WERI-Rb-1 (cell line): ENCODE results near the gene TAF1C.
A peak's percentile ranks its signal among the peaks of the same experiment; 100 is the strongest.

Experiments
- DNase-seq: peaks from one replicate; pipeline ENCODE4 v3.0.0-alpha.2; 2020
- H3K27ac ChIP-seq: fragments of 250-450 bp; sonication (Bioruptor Pico); 2 replicates; pipeline ENCODE4 v1.5.1; 2020; ENCODE audit warnings: mild to moderate bottlenecking, moderate library complexity
- H3K27me3 ChIP-seq: fragments of 250-450 bp; sonication (Bioruptor Pico); 2 replicates; pipeline ENCODE4 v1.5.1; 2021; ENCODE audit warnings: mild to moderate bottlenecking, low read depth, moderate library complexity; ENCODE audit not compliant: insufficient read depth, severe bottlenecking
- H3K36me3 ChIP-seq: fragments of 250-450 bp; sonication (Bioruptor Pico); 2 replicates; pipeline ENCODE4 v1.5.1; 2020; ENCODE audit warnings: mild to moderate bottlenecking, moderate library complexity
- H3K4me3 ChIP-seq: 2 replicates; pipeline ENCODE4 v1.5.1; 2011; ENCODE audit warnings: low read depth, mild to moderate bottlenecking, control low read depth, low read length
- H3K9me3 ChIP-seq: fragments of 250-450 bp; sonication (Bioruptor Pico); 2 replicates; pipeline ENCODE4 v1.5.1; 2021; ENCODE audit warnings: mild to moderate bottlenecking, moderate library complexity; ENCODE audit not compliant: severe bottlenecking
- TF ChIP-seq, protein P1 (sequence below): IDR thresholded peaks from 2 replicates; pipeline ENCODE4 v1.5.1; 2011; ENCODE audit warnings: low read depth, mild to moderate bottlenecking, control low read depth, inconsistent platforms, low read length

The TAF1C gene, protein sequence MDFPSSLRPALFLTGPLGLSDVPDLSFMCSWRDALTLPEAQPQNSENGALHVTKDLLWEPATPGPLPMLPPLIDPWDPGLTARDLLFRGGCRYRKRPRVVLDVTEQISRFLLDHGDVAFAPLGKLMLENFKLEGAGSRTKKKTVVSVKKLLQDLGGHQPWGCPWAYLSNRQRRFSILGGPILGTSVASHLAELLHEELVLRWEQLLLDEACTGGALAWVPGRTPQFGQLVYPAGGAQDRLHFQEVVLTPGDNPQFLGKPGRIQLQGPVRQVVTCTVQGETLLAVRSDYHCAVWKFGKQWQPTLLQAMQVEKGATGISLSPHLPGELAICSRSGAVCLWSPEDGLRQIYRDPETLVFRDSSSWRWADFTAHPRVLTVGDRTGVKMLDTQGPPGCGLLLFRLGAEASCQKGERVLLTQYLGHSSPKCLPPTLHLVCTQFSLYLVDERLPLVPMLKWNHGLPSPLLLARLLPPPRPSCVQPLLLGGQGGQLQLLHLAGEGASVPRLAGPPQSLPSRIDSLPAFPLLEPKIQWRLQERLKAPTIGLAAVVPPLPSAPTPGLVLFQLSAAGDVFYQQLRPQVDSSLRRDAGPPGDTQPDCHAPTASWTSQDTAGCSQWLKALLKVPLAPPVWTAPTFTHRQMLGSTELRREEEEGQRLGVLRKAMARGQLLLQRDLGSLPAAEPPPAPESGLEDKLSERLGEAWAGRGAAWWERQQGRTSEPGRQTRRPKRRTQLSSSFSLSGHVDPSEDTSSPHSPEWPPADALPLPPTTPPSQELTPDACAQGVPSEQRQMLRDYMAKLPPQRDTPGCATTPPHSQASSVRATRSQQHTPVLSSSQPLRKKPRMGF

DNA sequence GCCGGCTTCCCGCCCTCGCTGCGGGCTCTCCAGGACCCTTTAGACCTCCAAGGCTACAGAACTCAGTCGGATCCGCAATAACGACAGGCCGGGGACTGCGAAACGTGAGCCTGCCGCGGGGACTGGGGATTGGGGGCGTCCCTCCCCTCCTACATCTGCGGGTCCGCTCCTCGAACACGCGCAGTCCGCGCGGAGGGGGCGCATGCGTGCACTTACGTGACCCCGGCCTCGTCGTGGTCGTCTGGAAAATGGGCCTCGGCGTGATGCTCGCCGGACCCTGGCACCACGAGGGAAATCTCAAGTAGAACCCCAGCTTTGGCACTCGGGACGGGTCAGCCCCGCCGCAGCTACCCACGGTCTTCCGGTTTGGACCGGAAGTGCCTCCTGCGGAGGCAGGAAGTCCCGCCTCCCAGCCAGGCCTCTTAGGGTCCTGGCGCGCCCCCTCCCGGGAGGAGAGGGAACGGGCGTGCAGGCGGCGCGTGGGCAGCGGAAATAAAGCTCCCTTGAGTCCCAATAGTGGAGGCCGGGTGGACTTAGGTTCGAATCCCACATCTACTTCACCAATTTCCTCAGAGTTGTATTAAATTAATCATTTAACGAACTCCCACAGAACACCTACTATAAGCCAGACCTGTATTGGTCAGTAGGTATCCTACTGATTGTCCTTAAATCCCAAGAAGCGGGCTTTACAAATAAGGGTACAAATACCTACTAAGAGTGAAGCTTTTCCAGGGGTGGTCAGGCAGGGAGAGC is at the start of gene TAF1C:
TSS of gene TAF1C (minus strand) at position 373 of the 753 bp plus-strand sequence. CDS start 2,069 bp downstream, outside the sequence.
- TF ChIP-seq, protein P1, sequence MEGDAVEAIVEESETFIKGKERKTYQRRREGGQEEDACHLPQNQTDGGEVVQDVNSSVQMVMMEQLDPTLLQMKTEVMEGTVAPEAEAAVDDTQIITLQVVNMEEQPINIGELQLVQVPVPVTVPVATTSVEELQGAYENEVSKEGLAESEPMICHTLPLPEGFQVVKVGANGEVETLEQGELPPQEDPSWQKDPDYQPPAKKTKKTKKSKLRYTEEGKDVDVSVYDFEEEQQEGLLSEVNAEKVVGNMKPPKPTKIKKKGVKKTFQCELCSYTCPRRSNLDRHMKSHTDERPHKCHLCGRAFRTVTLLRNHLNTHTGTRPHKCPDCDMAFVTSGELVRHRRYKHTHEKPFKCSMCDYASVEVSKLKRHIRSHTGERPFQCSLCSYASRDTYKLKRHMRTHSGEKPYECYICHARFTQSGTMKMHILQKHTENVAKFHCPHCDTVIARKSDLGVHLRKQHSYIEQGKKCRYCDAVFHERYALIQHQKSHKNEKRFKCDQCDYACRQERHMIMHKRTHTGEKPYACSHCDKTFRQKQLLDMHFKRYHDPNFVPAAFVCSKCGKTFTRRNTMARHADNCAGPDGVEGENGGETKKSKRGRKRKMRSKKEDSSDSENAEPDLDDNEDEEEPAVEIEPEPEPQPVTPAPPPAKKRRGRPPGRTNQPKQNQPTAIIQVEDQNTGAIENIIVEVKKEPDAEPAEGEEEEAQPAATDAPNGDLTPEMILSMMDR: peak; percentile 66
- peaks cover 3% of the 10 kb centered on the region; the same call in 1 of the 2 replicates for H3K36me3 ChIP-seq
- H3K27me3 ChIP-seq: no peaks in the 10 kb centered on the region
- H3K4me3 ChIP-seq: peak within 1 kb of the TSS; percentile 67
- peak within 1 kb of the TSS; percentile 62 for H3K27ac ChIP-seq
- no peaks in the 10 kb centered on the region for H3K9me3 ChIP-seq
- DNase-seq: peak; percentile 68

DNA sequence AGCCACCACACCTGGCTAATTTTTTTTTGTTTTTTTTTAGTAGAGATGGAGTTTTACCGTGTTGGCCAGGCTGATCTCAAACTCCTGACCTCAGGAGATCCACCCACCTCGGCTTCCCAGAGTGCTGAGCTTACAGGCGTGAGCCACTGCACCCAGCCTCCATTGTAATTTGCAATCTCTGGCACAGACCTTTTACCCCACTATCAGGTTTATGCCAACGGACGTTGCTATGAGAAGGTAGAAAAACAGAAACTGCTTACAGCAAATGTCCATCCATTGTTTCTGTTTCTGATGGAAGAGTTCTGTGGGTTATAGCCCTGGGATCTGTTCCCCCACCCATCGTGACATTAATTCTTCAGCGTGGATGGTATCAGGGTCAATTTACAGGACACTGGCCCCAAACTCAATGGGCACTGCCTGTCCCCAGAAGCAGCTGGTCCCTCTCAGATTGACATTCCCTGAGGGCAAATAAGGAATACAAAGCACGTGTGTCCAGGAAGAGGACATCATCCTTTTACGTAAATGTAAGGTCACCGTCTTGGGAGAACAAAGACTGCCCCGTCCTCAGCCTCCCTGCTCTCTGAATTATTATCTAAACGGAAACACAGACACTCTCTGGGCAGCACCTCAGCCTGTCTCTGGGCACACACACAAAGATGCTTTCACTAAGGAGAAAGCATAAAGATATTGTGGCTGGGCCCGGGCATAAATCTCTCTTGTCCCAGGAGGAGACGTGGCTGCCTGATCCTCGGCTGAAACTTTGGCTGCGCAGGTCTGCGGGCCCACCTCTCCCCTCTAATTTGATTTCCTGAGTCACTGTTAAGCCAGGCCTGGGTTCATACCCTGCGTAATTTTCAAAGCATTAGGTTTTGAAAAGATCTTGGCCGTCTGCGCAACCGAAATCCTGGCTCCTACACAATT is 47.7 kb upstream of the TAF1C start:
- TF ChIP-seq, protein P1: no peak

DNA sequence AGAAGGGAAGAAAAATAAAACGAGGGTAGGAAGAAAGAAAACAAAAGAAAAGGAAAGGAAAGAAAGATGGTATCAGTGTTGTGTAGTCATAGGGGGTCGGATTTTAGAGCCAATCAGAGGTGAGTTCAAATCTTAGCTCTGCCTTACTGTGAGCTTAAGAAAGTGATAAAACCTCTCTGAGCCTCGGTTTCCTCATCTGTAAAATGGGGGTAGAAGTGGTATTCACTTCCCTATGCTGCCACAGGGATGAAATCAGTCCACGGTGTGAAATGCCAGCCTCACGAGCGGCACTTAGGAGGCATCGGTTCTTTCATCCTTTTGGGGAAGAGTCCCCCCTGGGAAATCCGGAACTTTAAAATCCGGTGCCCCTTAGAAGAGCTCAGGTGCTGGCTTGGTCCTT is 46.9 kb upstream of the TAF1C start:
- TF ChIP-seq, protein P1: no peak
- H3K4me3 ChIP-seq: no peak overlapping the region
- peaks cover 7% of the 10 kb centered on the region; the same call in 1 of the 2 replicates for H3K36me3 ChIP-seq
- DNase-seq: no peak
- H3K9me3 ChIP-seq: no peaks in the 10 kb centered on the region
- H3K27ac ChIP-seq: 0 out of 2 replicates have a peak overlapping the region, but pooled peaks have one; percentile 84
- no peaks in the 10 kb centered on the region for H3K27me3 ChIP-seq

More for the DNA sequence above, 47.7 kb upstream of the TAF1C start:
- H3K36me3 ChIP-seq: peaks cover 7% of the 10 kb centered on the region; the same call in 1 of the 2 replicates
- H3K9me3 ChIP-seq: no peaks in the 10 kb centered on the region
- H3K27ac ChIP-seq: peak overlapping the region; percentile 84
- H3K27me3 ChIP-seq: no peaks in the 10 kb centered on the region
- peak; percentile 20 for DNase-seq
- H3K4me3 ChIP-seq: no peak overlapping the region

DNA sequence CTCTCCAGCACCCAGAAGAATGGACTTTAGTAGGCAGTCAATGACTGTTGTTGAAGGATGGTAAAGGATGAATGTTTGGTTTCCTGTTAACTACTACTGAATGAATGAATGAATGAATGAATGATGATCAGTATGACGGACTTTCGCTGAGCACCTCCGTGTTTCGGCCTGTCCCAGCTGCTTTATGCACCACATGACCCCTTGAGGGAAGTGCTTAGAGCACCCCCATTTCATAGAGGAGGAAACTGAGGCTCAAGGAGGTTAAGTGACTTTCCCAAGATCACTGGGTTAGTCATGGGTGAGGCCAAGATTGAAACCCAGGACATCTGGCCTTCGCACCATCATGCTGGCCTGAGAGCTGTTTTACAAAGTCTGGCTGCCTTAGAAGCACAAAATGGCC is 46.1 kb upstream of the TAF1C start:
- peaks cover 7% of the 10 kb centered on the region; the same call in 1 of the 2 replicates for H3K36me3 ChIP-seq
- TF ChIP-seq, protein P1: no peak
- no peak overlapping the region for H3K4me3 ChIP-seq
- no peaks in the 10 kb centered on the region for H3K9me3 ChIP-seq
- H3K27me3 ChIP-seq: no peaks in the 10 kb centered on the region
- H3K27ac ChIP-seq: no peak overlapping the region
- DNase-seq: no peak
